Stimulated activated CD4-positive, alpha-beta T cell treated with anti-CD3 and anti-CD28 coated beads, Interleukin-15, amount 100 ng/mL, for 1 hour (primary cell): ENCODE results near the gene CST9L.

ENCODE experiments used
- DNase-seq, 2 donors: peaks; one replicate each; pipeline ENCODE4 v3.0.0-alpha.2; 2020; ENCODE audit warnings: low read depth in 1 of 2, low spot score in 1 of 2

CST9L gene

DNA sequence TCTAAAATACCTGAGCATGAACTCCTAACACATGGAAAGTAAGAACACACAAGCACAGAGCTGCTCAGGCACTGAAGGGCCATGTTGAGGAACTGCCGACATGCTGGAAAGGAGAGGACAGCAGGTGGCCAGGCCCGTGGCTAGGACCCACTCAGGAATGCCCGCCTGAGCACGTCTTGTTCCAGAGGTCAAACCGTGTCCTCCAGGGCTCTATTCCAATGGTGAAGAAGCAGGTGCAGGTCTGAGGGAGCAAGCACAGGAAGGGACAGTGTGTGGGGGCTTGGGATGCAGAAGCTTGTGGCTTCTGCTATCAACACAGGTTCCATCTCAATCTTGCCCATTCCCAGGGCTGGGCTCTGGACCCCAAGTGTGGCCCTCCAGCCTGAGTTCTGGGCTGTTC is 20.7 kb downstream of the CST9L start:
- no peak for DNase-seq

DNA sequence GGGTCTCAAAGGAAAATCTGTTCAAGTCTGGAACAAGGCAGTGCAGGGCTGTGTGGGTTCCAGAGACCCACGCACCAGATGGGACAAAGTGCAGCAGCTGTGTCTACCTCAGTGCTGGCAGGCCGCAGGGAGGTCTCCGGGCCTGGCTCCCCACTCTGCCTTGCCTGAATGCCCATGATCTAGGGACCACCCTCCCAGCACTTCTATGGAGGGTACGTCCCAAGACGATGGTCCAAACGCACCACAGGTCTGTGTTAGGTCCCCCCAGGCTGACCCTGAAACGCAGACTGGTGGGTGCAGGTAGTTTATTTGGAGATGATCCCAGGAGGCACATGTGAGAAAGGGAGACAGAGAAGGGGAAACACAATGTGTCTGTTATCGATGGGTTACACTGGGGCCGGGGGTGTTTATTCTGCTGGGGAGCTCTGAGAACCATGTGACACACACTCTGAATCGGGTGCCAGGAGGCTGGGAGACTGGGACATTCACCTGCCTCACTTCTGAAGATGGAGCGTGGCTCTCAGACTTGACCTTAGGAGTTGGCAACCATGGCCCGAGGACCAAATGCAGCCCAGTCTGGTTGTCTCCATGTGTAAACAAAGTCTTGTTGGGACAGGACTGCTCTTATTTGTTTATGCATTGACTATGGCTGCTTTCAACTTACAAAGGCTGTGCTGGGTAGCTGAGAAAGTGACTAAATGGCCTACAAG is 21.7 kb downstream of the CST9L start:
- no peak for DNase-seq

DNA sequence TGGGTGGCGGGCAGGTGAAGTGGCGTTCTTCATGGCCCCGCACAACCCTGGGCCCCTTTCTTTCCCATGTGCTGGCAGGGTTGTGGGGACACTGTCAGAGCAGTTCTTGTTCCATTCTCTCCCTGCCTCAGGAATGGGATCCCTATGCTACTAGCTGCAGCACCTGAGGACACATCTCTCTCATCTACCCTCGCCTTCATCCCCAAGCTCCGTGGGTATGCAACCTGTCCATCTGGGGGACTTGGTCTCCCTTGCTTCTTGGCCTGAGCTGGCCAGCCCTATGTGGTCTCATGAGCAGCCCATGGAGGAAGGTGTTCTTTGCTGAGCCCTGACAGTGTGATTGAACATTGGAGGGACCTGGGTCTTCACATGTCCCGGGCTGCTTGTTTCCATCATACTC is 24.2 kb downstream of the CST9L start:
- DNase-seq, result no peak

DNA sequence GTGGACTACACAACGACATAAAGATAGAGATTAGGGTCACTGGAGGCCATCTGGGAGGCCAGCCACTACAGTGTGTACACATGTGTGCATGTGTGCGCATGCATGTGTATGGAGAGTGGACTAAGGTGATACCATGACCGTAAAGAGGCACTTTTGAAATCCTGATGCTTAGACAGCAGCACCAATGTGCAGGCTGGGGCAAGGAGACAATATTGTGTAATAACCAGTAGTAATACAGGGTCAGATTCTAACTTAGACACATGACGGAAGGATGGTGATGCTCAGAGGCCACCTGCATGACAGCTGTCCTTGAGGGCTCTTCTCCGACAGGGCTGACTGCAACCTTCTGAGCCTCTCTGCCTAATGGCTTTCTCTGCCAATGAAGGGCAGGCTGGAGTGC is 25.5 kb downstream of the CST9L start:
- DNase-seq, result no peak

- DNase-seq, result no peak
These were observed 26.5 kb downstream of the CST9L start for GRCh38 chr20:23541776-23542175.

DNA sequence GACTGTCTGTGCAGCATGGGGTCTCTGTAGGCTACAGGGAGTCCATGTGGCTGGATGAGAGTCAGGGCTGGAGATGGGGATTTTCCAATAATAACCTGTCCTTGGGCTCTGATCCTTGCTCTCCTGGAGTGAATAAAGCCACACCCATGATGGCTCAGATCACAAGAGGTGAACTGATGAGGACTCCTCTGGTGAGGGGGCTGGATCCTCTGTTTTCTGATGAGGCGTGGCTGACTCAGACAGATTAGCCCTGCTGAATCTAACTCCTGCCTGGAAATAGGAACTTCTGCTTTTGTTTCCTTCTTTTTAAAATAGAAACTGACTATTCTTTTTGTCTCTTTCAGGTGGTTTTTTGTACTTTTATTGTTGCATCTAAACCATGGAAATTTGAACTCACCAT is 27.0 kb downstream of the CST9L start:
- no peak for DNase-seq

GRCh38 chr20:23540624-23541023 is 27.7 kb downstream of the CST9L start:
- DNase-seq, result no peak

- no peak for DNase-seq
These were observed 31.3 kb downstream of the CST9L start for GRCh38 chr20:23537030-23537429.

GRCh38 chr20:23536328-23536974 is 31.8 kb downstream of the CST9L start:
- DNase-seq, result no peak

DNA sequence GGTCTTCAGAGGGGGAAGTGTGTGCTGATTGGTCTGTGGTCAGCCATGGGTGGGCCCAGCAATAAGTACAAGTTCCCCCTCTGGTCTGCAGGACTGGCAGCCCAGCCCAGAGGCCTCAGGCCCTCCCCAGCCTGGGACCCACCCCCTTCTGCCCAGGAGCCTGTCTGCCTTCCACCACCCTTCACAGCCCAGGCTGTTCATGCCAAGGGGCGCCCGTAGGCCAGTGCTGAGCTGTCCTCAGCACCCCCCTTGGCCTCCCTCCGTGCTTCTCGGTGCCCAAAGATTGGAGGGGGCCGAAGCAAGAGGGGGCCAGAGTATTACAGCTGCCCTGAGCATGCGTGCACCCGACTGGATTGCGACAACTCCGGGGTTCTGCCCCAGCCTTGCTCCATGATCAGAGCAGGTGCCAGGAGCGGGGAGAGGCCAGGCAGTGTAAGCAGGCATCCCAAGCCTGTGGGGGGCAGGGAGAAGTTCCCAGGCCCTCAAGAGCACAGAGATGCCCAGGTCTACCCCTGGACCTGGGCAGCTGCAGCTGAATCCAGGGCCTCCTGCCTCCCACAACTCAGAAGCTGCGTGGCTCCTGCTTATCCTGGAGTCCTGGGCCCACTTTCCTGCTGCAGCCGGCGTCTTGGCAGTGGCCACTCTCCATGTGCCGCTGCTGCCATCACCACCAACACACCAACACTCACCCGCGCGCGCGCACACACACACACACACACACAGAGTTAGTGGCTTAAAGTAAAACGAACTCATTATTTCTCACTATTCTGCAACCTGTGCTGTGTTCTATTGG is 33.3 kb downstream of the CST9L start:
- DNase-seq, result no peak

DNA sequence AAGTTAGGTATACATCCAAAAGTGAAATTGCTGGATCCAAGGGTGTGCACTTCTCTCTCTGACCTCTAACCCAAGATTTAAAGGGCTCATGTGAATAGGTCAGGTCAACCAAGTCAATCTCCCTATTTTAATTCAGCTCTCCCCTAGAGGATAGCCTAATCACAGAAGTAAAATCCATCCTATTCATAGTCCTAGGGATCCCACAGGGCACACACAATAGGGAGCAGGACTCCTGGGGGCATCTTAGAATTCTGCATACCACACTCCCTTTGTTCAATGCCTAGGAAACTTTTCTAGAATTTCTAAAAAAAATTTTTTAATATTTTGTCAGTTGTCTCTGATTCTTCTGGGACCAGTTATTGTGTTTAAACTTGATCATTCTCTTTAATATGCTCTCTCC is 35.1 kb downstream of the CST9L start:
- no peak for DNase-seq

DNA sequence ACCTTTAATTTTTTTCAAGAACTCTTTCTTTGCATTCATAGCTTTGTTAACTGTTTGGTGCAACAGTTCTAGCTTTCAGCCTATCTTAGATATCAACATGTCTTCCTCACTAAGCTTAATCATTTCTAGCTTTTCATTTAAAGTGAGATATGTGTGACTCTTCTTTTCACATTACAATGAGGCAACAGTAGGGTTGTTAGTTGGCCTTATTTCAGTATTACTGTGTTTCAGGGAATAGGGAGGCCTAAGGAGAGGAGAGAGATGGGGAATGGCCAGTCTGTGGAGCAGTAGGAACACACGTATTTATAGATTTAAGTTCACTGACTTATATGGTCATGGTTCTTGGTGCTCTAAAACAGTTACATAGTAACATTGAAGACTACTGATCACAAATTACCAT is 35.8 kb downstream of the CST9L start:
- DNase-seq, result no peak

GRCh38 chr20:23530937-23531567 is 37.2 kb downstream of the CST9L start:
- no peak for DNase-seq

GRCh38 chr20:23528867-23529431 is 39.3 kb downstream of the CST9L start:
- DNase-seq, result no peak

DNA sequence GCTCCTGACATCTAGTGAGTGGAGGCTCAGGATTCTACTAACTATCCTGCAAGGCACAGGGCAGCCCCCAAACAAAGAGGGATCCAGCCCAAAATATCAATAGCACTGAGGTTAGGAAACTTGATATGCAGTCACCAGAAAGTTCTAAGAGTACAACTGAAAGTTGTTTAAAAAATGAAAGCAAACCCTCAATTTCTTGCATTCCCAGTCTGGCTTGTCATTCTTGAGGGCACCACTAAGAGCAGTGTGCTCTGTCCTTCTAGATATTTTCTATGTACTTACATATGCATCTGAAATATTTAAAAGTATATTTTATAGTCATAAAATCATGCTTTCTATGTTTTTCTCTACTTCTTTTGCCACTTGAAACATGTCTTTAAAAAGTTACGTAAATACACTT is 41.4 kb downstream of the CST9L start:
- DNase-seq, result no peak

GRCh38 chr20:23524146-23524545 is 44.1 kb downstream of the CST9L start:
- no peak for DNase-seq

DNA sequence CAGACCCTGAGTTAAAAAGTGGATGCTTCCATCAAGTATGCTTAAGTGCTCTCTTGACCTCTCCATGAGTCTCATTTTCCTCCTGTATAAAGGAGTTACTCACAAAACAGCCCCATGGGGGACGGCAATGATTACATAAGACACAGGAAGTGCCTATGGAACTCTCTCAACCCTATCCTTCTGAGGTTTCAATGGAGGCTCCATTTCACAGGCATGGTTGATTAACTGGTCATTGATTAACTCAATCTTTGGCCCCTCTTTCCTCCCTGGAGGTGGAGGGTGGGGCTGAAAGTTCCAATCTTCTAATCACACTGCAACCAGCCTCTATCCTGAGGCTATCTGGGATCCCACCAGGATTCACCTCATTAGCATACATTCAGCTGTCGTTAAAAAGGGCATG is 48.1 kb downstream of the CST9L start:
- no peak for DNase-seq

GRCh38 chr20:23519556-23519955 is 48.7 kb downstream of the CST9L start:
- no peak for DNase-seq

GRCh38 chr20:23517719-23518118 is 50.6 kb downstream of the CST9L start:
- no peak for DNase-seq

GRCh38 chr20:23515250-23515939 is 52.9 kb downstream of the CST9L start:
- no peak for DNase-seq

GRCh38 chr20:23514848-23515247 is 53.4 kb downstream of the CST9L start:
- no peak for DNase-seq
